ENCODE results near the gene CCHCR1.

The CCHCR1 gene

DNA sequence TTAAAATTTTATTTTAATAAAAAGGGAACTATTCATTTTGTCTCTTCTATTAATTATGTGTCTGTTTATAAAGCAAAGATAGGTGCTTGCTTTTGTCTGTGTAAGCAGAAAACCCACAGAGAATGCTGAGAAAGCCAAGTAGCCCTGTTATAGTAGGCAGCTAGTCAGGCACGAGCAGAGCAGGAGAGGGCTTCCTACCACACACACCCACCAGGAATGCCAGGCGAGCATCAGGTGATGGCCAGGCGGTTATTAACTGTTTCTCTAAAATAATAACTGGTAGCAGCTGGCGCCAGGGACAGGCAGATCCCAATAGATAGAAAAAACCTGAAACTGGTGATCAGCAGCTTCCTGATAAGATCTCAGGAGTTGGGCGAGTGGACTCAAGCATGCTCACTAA lies 60.9 kb downstream of the CCHCR1 start:
- DNase-seq, result no peak

DNA sequence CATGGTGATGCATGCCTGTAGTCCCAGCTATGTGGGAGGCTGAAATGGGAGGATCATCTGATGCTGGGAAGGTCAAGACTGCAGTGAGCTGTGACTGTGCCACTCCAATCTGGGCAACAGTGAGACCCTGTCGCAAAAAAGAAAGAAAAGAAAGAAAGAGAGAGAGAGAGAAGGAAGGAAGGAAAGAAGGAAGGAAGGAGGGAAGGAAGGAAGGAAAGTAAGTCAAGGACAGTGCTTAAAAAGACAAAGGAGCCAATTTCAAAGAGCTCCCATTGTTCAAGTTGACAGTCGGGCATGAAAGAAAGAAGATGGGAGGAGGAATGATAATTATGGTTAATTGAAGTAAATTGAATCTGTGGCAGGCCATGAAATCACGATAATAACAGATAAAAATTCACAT lies 61.4 kb downstream of the CCHCR1 start:
- DNase-seq, result no peak

DNA sequence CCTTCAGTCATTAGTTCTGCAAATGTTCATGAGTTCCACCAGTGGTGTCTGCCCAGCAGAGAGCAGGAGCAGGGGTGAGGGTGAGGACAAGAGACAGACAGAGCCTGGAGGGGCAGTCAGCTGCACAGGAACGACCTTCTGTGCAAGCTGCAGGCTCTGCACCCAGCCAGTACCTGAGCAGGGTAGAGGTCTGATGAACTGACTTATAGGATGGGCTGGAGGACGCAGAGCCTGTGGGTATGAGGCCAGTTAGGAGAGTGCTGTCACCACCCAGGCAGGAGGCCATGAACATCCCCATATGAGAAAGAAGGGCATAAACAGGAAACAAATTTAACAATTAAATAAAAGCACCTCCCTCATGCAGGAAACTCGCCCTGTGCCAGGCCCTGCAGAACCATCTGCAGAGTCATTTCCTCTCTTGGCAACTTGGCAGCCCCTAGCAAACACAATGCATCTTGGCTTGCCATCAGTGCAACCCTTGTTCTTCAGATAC lies 63.2 kb downstream of the CCHCR1 start:
- DNase-seq, result peak; percentile 29

DNA sequence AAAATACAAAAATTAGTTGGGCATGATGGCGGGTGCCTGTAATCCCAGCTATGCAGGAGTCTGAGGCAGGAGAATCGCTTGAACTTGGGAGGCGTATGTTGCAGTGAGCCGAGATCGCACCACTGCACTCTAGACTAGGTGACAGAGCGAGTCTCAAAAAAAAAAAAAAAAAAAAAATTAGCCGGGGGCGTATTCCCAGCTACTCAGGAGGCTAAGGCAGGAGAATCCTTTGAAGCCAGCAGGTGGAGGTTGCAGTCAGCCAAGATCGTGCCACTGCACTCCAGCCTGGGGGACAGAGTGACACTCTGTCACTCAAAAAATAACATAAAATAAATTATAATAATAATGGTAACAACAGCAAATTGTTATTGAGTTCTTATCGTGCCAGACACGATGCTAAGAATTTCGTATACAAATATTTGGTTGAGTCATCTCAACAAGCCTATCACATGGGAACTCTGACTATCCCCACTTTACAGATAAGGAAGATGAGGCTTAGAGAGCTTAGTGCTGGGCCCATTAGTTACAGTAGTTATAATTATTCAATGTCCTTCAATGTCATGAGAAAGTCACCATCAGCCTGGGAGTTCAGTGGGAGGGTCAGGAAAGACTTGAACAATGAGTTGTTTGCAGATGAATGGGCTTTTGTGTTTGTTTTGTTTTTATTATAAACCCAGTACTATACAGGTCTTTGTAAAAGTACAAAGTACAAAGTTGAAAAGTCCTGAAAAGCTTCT lies 64.7 kb downstream of the CCHCR1 start:
- no peak for DNase-seq
